OCI-LY1 (cell line): ENCODE measurements around the gene MFSD11.

Experiments
- EZH2 ChIP-seq: fragments of 200-600 bp; sonication (generic), shearing (Covaris generic); IDR thresholded peaks from 2 replicates; pipeline ENCODE4 v1.8.0; 2017; ENCODE audit warnings: borderline replicate concordance, mixed run types, mild to moderate bottlenecking, antibody characterized with exemption, low read length, moderate library complexity, mixed read lengths
- TF ChIP-seq, protein P1 (sequence below): fragments of 200-600 bp; sonication (generic), shearing (Covaris generic); IDR thresholded peaks from 2 replicates; pipeline ENCODE4 v1.5.1; 2017; ENCODE audit warnings: mild to moderate bottlenecking, antibody characterized with exemption, low read length, moderate library complexity, mixed read lengths

- TF ChIP-seq, protein P1, sequence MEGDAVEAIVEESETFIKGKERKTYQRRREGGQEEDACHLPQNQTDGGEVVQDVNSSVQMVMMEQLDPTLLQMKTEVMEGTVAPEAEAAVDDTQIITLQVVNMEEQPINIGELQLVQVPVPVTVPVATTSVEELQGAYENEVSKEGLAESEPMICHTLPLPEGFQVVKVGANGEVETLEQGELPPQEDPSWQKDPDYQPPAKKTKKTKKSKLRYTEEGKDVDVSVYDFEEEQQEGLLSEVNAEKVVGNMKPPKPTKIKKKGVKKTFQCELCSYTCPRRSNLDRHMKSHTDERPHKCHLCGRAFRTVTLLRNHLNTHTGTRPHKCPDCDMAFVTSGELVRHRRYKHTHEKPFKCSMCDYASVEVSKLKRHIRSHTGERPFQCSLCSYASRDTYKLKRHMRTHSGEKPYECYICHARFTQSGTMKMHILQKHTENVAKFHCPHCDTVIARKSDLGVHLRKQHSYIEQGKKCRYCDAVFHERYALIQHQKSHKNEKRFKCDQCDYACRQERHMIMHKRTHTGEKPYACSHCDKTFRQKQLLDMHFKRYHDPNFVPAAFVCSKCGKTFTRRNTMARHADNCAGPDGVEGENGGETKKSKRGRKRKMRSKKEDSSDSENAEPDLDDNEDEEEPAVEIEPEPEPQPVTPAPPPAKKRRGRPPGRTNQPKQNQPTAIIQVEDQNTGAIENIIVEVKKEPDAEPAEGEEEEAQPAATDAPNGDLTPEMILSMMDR, result no peak
- no peak for TF ChIP-seq EZH2
These were observed 24.2 kb upstream of the MFSD11 start for GRCh38 chr17:76713765-76714164.
